ENCODE results near the gene CALHM6. TPM values are rescaled to one million over a fixed set of nuclear protein-coding genes. Genes with fewer than 3 reads are reported as not detected.

CALHM6 gene
- total and polyA plus RNA-seq, 10 of the 15 experiments (the other 5 are each of a cell fraction or from before 2014, with no cell fraction given), result 0.15 to 3.4 (median 1.3) TPM

GRCh38 chr6:116434056-116434725 is 27.0 kb upstream of the CALHM6 start:
- POLR2A ChIA-PET, result no interaction called here
- H3K9ac ChIP-seq (ENCODE audit: control insufficient read depth, insufficient read depth, low read length), result no peak overlapping the region
- CTCF ChIA-PET, result interaction anchor here (0.9 to 4.8 kb wide), 8 partner anchors 9 to 164 kb away, joined by 3 to 20 read pairs (median 4); no protein-coding TSS in a partner anchor
- H3K27ac ChIP-seq (ENCODE audit: control insufficient read depth, insufficient read depth), result no peak overlapping the region
- no peaks in the 10 kb centered on the region for H3K79me2 ChIP-seq (ENCODE audit: control insufficient read depth, insufficient read depth, low read length)
- H4K20me1 ChIP-seq (ENCODE audit: control insufficient read depth, insufficient read depth), result no peaks in the 10 kb centered on the region
- FAIRE-seq (no peak), ATAC-seq (no peak), DNase-seq (ENCODE audit: low read depth, low spot score) (no peak)
- no peak overlapping the region for H3K4me2 ChIP-seq (ENCODE audit: control insufficient read depth, insufficient read depth)
- RAD21 ChIA-PET (ENCODE audit: unreplicated experiment), result interaction anchor here (0.8 to 1.1 kb wide), 2 partner anchors 12 to 145 kb away, joined by 5 read pairs; no protein-coding TSS in a partner anchor
- BruUV-seq (replicated peaks), result no TSS peak
- peaks cover 1 to 2% of the 10 kb centered on the region in 2 experiments; a peak in 2 of 4 replicates for H3K36me3 ChIP-seq (ENCODE audit: control insufficient read depth in 2 of 2, insufficient read depth in 2 of 2, low read length in 1 of 2)
- SMC1A ChIA-PET (ENCODE audit: uncharacterized antibody, unreplicated experiment), result interaction anchor here (0.8 to 4.1 kb wide), 10 partner anchors 10 to 146 kb away, joined by 3 to 12 read pairs (median 4); partner anchors contain the start of gene DSE
- in situ Hi-C loops (cut with MboI), result no loop called here
- H2AFZ ChIP-seq (ENCODE audit: control insufficient read depth, low read depth, low read length), result no peak overlapping the region
- no peaks in the 10 kb centered on the region for H3K27me3 ChIP-seq (replicated peaks in 1 of 2; ENCODE audit: control insufficient read depth in 2 of 2, insufficient read depth in 2 of 2, low read length in 1 of 2)
- no peak overlapping the region for H3K4me3 ChIP-seq
- WGBS (ENCODE audit: insufficient coverage, insufficient replicate concordance, low lambda C conversion rate, missing lambda C conversion rate), result 95% methylated on average over 1 of the region's 1 CpG
- TF ChIP-seq RFX5 (IDR thresholded peaks at IDR 0.05; ENCODE audit: low read depth, low read length), result no peak
- TF ChIP-seq PAX5 (IDR thresholded peaks at IDR 0.05; ENCODE audit: borderline replicate concordance, low read depth, low read length), result no peak
- TF ChIP-seq SIN3A (IDR thresholded peaks at IDR 0.05; ENCODE audit: low read depth, low read length), result no peak
- no peak for TF ChIP-seq NFXL1 (IDR thresholded peaks at IDR 0.05; ENCODE audit: borderline replicate concordance)
- no peak for TF ChIP-seq GATAD2B (conservative IDR thresholded peaks at IDR 0.05; ENCODE audit: low read depth)
- no peak for TF ChIP-seq EZH2 (IDR thresholded peaks at IDR 0.05; ENCODE audit: borderline replicate concordance, control insufficient read depth, low read depth, low read length)
- no peak for TF ChIP-seq SP1 (IDR thresholded peaks at IDR 0.05; ENCODE audit: low read depth, low read length)
- TF ChIP-seq MLLT1 (IDR thresholded peaks at IDR 0.05), result no peak
- no peak for TF ChIP-seq SMAD5 (IDR thresholded peaks at IDR 0.05; ENCODE audit: low read depth)
- TF ChIP-seq IRF4 (IDR thresholded peaks at IDR 0.05; ENCODE audit: low read depth, low read length), result no peak
- no peak for TF ChIP-seq HCFC1 (IDR thresholded peaks at IDR 0.05; ENCODE audit: low read length)
- TF ChIP-seq ZBTB33 (IDR thresholded peaks at IDR 0.05), result no peak
- TF ChIP-seq SUZ12 (IDR thresholded peaks at IDR 0.05; ENCODE audit: unreplicated experiment), result no peak
- TF ChIP-seq JUNB (IDR thresholded peaks at IDR 0.05), result no peak
- TF ChIP-seq SREBF2 (IDR thresholded peaks at IDR 0.05; ENCODE audit: low read length), result no peak
- intact Hi-C loops (cut with micrococcal nuclease; ENCODE audit: unreplicated experiment), result no loop called here
- no peaks in the 10 kb centered on the region for H3K9me3 ChIP-seq (replicated peaks; ENCODE audit: control insufficient read depth, insufficient read depth, low read length)
- no peaks in the 10 kb centered on the region for H3K4me1 ChIP-seq (ENCODE audit: control insufficient read depth, insufficient read depth, low read length)

All from GM12878 (cell line).